Endodermal cell (in vitro differentiated cells): Measurements from ENCODE around the gene SYT1. TPM values are rescaled to one million over a fixed set of nuclear protein-coding genes. Genes with fewer than 3 reads are reported as not detected.

Experiments used
- DNase-seq: peaks from one replicate; pipeline ENCODE4 v3.0.0-alpha.2; 2017
- H3K27ac ChIP-seq: 2 replicates; pipeline ENCODE4 v1.5.1; 2013; ENCODE audit warnings: mild to moderate bottlenecking, low read depth, low read length, moderate library complexity
- H3K27me3 ChIP-seq: 2 replicates; pipeline ENCODE4 v1.6.1; 2013; ENCODE audit warnings: mild to moderate bottlenecking, low read length, moderate library complexity; ENCODE audit not compliant: insufficient read depth, control insufficient read depth, poor library complexity, severe bottlenecking
- H3K36me3 ChIP-seq: 2 replicates; pipeline ENCODE4 v1.7.0; 2013; ENCODE audit warnings: mild to moderate bottlenecking, low read length, moderate library complexity; ENCODE audit not compliant: control insufficient read depth, insufficient read depth
- H3K4me1 ChIP-seq: one replicate; pipeline ENCODE4 v1.7.0; 2013; ENCODE audit warnings: low read length; ENCODE audit not compliant: control insufficient read depth, insufficient read depth
- H3K4me3 ChIP-seq: 2 replicates; pipeline ENCODE4 v1.5.1; 2013; ENCODE audit warnings: mild to moderate bottlenecking, low read length, moderate library complexity
- H3K9ac ChIP-seq: 2 replicates; pipeline ENCODE4 v1.6.1; 2013; ENCODE audit warnings: mild to moderate bottlenecking, low read length, moderate library complexity; ENCODE audit not compliant: poor library complexity, severe bottlenecking; ENCODE audit errors: extremely low read depth
- H3K9me3 ChIP-seq: 2 replicates; pipeline ENCODE4 v1.6.1; 2013; ENCODE audit warnings: mild to moderate bottlenecking, low read length, moderate library complexity; ENCODE audit not compliant: control insufficient read depth
- H3K27ac Mint-ChIP-seq: 2 replicates; pipeline ENCODE4 v1.8.0; 2020; ENCODE audit warnings: mixed read lengths
- H3K27me3 Mint-ChIP-seq: 2 replicates; pipeline ENCODE4 v1.8.0; 2021; ENCODE audit warnings: mild to moderate bottlenecking, mixed read lengths; ENCODE audit not compliant: insufficient read depth
- H3K36me3 Mint-ChIP-seq: 2 replicates; pipeline ENCODE4 v1.8.0; 2020; ENCODE audit warnings: low read depth, mixed read lengths
- H3K4me1 Mint-ChIP-seq: 2 replicates; pipeline ENCODE4 v1.8.0; 2020; ENCODE audit warnings: mixed read lengths
- H3K4me3 Mint-ChIP-seq: 2 replicates; pipeline ENCODE4 v1.8.0; 2020; ENCODE audit warnings: mild to moderate bottlenecking, moderate library complexity, mixed read lengths
- H3K9me3 Mint-ChIP-seq: 2 replicates; pipeline ENCODE4 v1.8.0; 2020; ENCODE audit warnings: mild to moderate bottlenecking, mixed read lengths
- CTCF ChIP-seq: fragments of 200-600 bp; sonication (generic); conservative IDR thresholded peaks from 2 replicates; pipeline ENCODE4 v1.5.0; 2021; ENCODE audit warnings: antibody characterized with exemption, mild to moderate bottlenecking
- WGBS, 2 experiments: methylation state at CpG; one replicate each; pipeline versions ENCODE4 v1.1.5 to v1.1.7; 2013; ENCODE audit warnings: missing lambda C conversion rate in 2 of 2, mixed read lengths in 1 of 2; ENCODE audit not compliant: insufficient coverage in 1 of 2, insufficient read length in 1 of 2; 5-methylcytosine and 5-hydroxymethylcytosine counted together
- total RNA-seq, 2 donors: library from RNA; stranded (reverse); fragmentation: NEBNext Ultra II Directional in 1 of 2; extraction: Animal tissue kit (Norgen Biotek cat#: 25700) in 1 of 2; gene quantifications; 2 replicates in 1 of 2; 3 replicates in 1 of 2; pipeline ENCODE4 v1.2.1, GENCODE V29; 2021

The SYT1 gene
- total RNA-seq, 2 donors from 2014 or later: 6.8 to 10.7 TPM

- H3K4me3 Mint-ChIP-seq: no peak overlapping the region
- H3K4me1 ChIP-seq: no peaks in the 10 kb centered on the region
- no peak for TF ChIP-seq CTCF
Observed at GRCh38 chr12:79114896-79115295, 250.3 kb downstream of the SYT1 start.

DNA sequence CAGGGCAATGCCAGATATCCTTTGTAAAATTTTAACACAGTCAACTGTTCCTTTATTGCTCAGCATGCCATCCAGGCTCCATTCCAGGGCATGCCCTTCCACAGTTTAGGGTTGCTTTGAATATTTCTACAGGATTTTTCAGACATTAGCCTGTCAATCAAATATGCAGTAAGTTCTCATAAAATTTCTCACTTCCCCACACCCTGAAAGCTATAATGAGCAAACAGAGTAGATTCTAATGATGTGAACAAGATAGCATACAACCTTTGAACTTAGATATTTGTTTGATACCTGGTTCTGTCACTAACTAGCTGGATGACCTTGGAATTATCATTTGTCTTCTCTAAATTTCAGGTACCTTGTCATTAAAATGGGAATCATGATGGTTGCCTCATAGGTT lies 251.2 kb downstream of the SYT1 start:
- no peaks in the 10 kb centered on the region for H3K27me3 ChIP-seq
- no peak for TF ChIP-seq CTCF
- no peak overlapping the region for H3K27ac ChIP-seq
- Mint-ChIP-seq H3K27me3 (no peaks in the 10 kb centered on the region), H3K36me3 (no peaks in the 10 kb centered on the region), H3K4me3 (no peak overlapping the region), H3K4me1 (peaks cover 3% of the 10 kb centered on the region), H3K27ac (no peak overlapping the region), H3K9me3 (no peaks in the 10 kb centered on the region)
- H3K4me3 ChIP-seq: no peak overlapping the region
- H3K9me3 ChIP-seq: no peaks in the 10 kb centered on the region
- H3K36me3 ChIP-seq: no peaks in the 10 kb centered on the region
- no peak overlapping the region for H3K9ac ChIP-seq
- DNase-seq: no peak
- H3K4me1 ChIP-seq: no peaks in the 10 kb centered on the region

More at GRCh38 chr12:79114896-79115295, 250.3 kb downstream of the SYT1 start:
- H3K4me1 Mint-ChIP-seq: peaks cover 3% of the 10 kb centered on the region
- no peaks in the 10 kb centered on the region for H3K9me3 ChIP-seq
- no peak overlapping the region for H3K4me3 ChIP-seq
- no peaks in the 10 kb centered on the region for H3K27me3 Mint-ChIP-seq
- H3K9ac ChIP-seq: no peak overlapping the region
- no peak overlapping the region for H3K27ac Mint-ChIP-seq
- no peak for DNase-seq
- no peaks in the 10 kb centered on the region for H3K9me3 Mint-ChIP-seq
- no peak overlapping the region for H3K27ac ChIP-seq
- H3K27me3 ChIP-seq: no peaks in the 10 kb centered on the region
- H3K36me3 Mint-ChIP-seq: no peaks in the 10 kb centered on the region
- no peaks in the 10 kb centered on the region for H3K36me3 ChIP-seq

- H3K9me3 Mint-ChIP-seq: no peaks in the 10 kb centered on the region
- Histone ChIP-seq H3K36me3 (no peaks in the 10 kb centered on the region), H3K4me1 (no peaks in the 10 kb centered on the region), H3K9ac (no peak overlapping the region), H3K27ac (no peak overlapping the region), H3K9me3 (no peaks in the 10 kb centered on the region), H3K4me3 (no peak overlapping the region), H3K27me3 (no peaks in the 10 kb centered on the region)
- H3K4me1 Mint-ChIP-seq: peaks cover 3% of the 10 kb centered on the region
- H3K36me3 Mint-ChIP-seq: no peaks in the 10 kb centered on the region
- no peaks in the 10 kb centered on the region for H3K27me3 Mint-ChIP-seq
- H3K4me3 Mint-ChIP-seq: no peak overlapping the region
- no peak overlapping the region for H3K27ac Mint-ChIP-seq
- peak; percentile 66 for TF ChIP-seq CTCF
- DNase-seq: peak; percentile 88
- 25% methylated on average over 1 of the region's 4 CpGs; no CpG with 5 or more reads in 1 of the 2 experiments for WGBS, 2 experiments
Observed at GRCh38 chr12:79119796-79120195, 255.2 kb downstream of the SYT1 start.
